ENCODE results near the gene NAT14.

The NAT14 gene

GRCh38 chr19:55453511-55454260 lies 31.3 kb upstream of the NAT14 start:
- DNase-seq, result no peak

DNA sequence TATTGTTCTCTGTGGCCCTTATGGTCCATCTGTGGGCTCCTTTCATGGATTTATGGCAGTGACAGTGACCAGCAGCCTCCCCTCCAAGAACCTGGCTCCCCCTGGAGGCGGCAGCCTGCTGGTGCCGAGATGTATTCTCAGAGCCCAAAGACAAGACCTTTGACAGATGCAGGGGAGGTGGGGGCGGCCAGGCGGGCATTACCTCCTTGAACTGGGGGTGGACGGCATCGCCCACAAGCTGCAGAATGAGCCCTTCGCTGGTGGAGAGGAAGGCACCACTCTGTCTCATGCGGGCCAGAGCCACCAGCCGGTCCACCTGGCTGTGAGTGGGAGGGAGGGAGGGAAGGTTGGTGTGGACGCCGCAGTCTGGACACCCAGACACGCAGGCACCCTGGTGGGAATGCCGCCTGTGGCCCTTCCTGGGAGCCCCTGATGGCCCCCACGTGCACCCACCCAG lies 30.2 kb upstream of the NAT14 start:
- DNase-seq, result peak in 2 of 3 experiments; percentile 23 to 33

- DNase-seq, result no peak
Measured at GRCh38 chr19:55455576-55456235, 29.3 kb upstream of the NAT14 start.

DNA sequence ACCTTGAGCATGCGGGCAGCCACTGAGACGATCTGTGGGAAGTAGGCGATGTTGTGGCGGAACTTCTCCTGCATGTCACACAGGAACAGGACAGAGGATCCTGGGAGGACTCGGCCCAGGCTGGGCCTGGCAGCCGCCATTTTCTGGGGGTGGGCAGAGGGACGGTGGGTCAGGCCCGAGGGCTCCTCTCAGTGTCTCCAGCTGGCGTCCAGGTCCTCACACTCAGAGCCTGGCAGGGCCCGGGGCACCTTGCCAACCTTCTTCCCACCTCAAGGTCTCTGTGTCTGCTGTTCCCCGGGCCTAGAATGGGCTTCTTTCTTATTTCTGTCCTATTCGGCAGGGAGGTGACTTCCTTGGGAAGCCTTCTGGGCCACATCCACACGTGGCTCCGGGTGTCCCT lies 28.6 kb upstream of the NAT14 start:
- DNase-seq, result no peak

DNA sequence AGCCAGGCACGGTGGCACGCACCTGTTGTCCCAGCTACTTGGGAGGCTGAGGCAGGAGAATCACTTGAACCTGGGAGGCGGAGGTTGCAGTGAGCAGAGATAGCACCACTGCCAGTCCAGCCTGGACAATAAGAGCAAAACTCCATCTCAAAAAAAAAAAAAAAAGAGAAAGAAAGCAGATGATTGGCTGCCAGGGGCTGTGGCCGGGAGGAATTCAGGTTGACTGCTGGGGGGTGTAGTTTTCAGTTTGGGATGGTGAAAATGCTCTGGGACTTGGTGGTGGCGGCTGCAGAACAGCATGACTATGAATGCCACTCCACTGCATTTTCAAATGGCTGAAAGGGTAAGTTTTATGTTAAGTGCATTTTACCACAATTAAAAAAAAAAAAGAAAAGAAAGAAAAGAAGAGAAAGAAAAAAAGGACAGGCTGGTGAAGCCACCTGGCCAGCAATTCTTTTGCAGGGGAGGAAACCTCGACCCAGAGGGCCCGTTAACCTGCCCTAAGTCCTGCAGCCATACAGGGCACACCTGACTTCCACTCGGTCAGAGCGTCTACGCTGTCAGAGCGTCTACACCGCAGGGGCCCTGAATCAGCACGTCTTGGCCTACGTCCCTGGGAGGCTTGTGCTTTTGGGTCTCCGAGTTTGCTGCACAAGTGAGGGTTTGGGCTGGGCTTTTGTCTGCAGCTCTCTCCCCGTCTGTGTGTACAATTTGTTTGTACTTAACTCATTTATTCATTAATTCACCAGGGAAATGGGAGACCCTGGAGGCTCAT lies 27.1 kb upstream of the NAT14 start:
- no peak for DNase-seq

GRCh38 chr19:55459551-55459949 lies 25.4 kb upstream of the NAT14 start:
- peak in 1 of 3 experiments; percentile 79 for DNase-seq

GRCh38 chr19:55459950-55460657 lies 24.9 kb upstream of the NAT14 start:
- peak in 2 of 3 experiments; percentile 48 to 58 for DNase-seq

- DNase-seq, result peak; percentile 45 to 79 (median 66)
Measured at GRCh38 chr19:55460670-55461258, 24.2 kb upstream of the NAT14 start.

- peak; percentile 99 to 100 (median 99) for DNase-seq
Measured at GRCh38 chr19:55461259-55461973, 23.6 kb upstream of the NAT14 start, which contains the start of gene ISOC2. Gene ISOC2, minus strand, starts transcription at chr19:55461642. Its CDS starts 5,156 bp downstream, at chr19:55456486.

DNA sequence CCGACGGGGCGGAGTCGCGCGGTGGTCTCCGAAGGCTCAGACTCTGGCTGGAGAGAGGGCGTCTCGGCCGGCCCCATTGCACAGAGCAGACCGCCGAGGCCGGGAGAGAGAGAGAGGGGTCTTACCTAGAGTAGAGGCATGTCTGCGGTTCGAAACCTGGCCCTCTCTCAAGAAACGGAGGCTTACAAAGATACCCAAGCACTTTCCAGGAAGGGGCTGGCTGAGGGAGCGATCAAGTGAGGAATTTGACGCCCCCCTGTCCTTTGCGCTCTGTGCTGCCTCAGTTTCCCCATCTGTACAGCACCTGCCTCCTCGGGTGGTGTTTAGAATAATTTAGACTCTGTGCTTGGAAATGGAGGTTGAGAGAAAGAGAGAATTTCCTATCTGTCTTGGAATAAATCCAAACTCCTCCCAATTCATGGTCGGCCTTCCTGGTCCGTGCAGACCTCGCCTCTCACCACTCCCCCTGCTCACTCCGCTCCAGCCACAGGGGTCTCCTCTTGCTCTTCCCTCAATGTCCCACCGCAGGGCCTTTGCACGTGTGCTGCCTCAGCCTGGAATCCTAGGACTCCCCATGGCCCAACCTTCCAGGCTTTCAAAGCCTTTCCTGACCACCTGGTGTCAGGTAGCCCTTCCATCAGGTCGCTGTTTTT lies 22.9 kb upstream of the NAT14 start:
- DNase-seq, result peak in 1 of 3 experiments; percentile 49

DNA sequence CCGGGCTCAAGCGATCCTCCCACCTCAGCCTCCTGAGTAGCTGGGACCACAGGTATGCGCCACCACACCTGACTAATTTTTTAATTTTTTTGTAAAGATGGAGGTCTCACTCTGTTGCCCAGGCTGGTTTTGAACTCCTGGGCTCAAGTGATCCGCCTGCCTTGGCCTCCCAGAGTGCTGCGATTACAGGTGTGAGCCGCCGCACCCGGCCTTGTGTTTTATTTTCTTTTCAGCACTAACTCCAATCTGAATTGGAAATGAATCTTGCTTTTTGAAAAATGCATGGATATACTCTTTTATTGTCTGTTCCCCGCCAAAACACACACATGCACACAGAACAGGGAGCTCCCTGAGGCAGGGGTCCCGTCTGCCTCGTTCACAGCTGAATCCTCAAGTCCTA lies 22.3 kb upstream of the NAT14 start:
- no peak for DNase-seq

DNA sequence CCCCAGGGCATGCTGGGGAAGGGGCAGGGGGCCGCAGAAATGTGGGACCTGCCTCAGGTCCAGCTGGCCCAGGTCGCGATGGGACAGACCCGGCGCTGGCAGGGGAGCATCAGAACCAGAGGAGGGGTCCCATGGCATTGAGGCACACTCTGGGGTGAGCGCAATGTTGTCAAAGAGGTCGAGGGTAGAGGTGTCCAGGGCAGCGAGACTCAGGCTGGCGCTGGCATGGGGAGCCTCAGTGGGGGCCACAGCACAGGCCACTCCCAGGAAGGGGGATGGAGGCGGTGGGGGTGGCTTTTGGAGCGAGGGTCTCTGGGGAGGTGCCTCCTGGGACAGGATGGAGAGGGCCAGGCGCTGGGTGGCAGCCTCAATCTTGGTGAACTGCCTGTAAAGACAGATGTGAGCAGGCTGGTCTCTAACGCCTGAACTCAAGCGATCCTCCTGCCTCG lies 21.4 kb upstream of the NAT14 start:
- DNase-seq, result no peak

DNA sequence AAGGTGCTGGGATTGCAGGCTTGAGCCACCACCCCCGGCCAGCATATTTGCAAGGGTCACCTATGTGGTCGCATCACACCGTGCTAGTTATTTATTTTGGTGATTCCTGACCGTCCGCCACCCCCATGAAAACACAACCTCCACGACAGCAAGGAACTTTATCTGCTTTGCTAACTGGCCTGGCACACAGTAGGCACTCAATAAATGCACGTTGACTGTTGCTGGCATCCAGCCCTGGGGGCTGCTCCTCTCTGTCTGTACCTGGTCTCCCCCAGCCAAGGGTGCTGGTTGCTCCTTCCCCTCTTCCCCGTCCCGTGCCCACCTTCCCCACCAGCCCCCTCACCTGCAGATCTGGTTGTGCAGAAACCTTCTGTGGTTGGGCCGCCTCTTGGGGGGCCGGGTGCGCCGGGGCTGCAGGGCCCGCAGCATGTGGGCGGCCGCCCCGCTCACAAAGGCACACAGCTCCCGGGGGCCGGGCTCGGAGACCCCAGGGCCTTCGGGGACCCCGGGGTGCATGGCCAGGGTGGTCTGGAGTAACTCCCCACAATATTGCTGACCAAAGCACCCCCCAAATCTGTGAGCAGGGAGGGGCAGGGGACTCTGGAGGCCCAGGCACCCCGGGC lies 20.8 kb upstream of the NAT14 start:
- DNase-seq, result no peak

DNA sequence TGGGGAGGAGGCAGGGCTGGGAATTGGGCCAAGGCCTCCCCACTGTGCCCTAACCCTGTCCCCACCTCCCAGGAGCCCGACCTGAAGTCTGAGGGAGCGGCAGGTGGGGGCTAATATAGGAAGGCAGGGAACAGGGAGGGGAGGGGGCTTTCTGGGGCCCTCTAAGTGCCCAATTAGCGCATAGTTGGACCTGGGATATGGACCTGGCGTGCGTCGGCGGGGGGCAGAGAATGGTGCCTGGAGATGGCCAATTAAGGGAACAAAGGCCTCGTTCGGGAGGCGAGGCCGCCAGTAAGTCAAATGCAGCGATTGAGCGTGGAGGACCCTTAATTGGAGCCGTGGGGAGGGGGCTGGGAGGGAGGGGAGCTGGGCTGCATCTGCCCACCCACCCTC lies 20.3 kb upstream of the NAT14 start, which contains the start of gene C19orf85:
TSS of gene C19orf85 (minus strand) at position 90 of the 393 bp plus-strand sequence. CDS start 197 bp downstream, outside the sequence.
- peak in 2 of 3 experiments; percentile 57 to 82 for DNase-seq

DNA sequence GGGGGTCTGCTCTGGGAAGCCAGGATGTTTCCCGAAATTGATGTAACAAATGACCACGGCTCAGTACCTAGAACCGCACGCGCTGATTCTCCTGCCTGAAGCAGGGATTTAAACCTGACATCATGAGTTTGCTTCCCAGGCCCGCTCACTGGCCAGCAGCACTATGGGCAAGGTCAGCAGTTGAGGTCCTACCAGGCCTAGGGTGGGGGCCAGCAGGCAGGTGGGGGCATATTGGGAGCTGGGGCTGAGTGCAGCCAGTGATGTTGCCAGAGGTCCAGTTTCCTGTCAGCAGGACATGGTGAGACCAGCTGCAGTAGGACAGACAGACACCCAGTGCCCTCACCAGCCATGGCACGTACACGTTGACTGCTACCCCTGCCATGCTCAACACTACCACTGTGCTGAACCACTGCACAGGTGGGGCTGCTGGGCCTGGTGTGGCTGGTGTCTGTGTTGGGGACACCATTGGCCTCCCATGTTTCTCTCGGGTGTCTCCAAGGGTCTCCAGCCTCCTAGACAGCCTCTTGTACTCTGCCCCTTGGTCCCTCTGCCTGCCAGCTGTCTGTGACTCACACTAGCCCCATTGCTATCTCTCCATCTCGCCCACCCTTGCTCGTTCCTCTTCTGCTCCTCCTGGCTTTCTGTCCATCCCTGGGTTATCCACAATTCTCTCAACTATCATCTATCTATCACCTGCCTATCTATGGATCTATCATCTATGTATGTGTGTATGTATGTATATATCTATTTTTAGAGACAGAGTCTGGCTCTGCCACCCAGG lies 19.3 kb upstream of the NAT14 start:
- DNase-seq, result no peak

DNA sequence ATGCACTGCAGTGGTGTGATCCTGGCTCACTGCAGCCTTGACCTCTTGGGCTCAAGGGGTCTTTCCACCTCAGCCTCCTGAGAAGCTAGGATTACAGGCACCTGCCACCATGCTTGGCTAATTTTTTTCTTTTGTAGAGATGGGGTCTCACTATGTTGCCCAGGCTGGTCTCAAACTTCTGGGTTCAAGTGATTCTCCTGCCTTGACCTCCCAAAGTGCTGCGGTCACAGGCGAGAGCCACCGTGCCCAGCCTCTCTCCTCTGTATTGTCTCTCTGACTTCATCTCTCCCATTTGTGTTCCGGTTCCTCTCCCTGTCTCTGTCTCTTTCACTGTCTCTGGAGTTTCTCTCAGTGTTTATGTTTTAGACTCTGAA lies 18.8 kb upstream of the NAT14 start:
- DNase-seq, result no peak

GRCh38 chr19:55467236-55468053 lies 17.5 kb upstream of the NAT14 start:
- DNase-seq, result peak in 1 of 3 experiments; percentile 40

DNA sequence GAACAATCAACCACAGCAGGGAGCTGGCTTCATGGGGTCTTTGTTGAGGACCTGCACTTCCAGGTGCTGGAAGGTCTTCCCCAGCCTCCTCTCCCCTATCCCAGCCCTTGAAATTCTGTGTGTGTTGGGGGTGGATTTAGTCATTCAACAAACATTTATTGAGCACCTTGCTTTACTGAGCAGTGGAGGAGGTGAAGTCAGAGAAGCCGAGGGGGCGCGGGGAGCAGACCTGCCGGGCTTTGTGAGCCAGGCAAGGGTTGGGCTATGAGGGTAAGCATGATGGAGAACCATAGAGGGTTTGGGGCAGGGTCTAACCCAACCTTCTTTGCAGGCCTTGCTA lies 17.0 kb upstream of the NAT14 start:
- DNase-seq, result no peak

DNA sequence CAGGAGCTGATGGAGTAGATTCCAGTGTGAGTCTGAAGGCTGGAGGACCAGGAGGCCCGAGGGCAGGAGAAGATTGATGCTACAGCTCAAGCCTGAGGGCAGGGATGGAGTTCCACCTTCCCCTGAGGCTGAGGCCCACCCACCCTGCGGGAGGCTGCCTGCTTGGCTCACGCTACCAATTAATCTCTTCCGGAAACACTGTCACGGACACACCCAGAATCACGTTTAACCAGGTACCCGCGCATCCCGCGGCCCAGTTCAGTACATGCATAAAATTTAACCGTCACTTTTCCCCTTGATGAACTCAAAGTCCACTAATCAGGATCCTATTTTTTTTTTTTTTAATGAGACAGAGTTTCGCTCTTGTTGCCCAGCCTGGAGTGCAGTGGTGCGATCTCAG lies 13.7 kb upstream of the NAT14 start:
- no peak for DNase-seq
